DMS53 treated with DMSO at 0.1 percent for 48 hours (cell line): Measurements from ENCODE around the gene RDH12.
"Not testable (repeated sequence)": the region's sequence is repeated elsewhere in the genome, so short reads cannot be mapped to it uniquely, and the experiment has no call there.

Source experiments
- DNase-seq: peaks from one replicate; lab custom pipeline; 2025; ENCODE audit not compliant: unreplicated experiment; lab: John Stamatoyannopoulos, UW

Gene RDH12

GRCh38 chr14:67704484-67705089 lies 2.9 kb downstream of the RDH12 start:
- peak; percentile 67 for DNase-seq

GRCh38 chr14:67705211-67705610 lies 3.5 kb downstream of the RDH12 start:
- no peak for DNase-seq

- not testable (repeated sequence) for DNase-seq
These were observed 7.7 kb downstream of the RDH12 start for GRCh38 chr14:67709346-67709745.

- not testable (repeated sequence) for DNase-seq
These were observed 8.1 kb downstream of the RDH12 start for GRCh38 chr14:67709796-67710195.

GRCh38 chr14:67710209-67710608 lies 8.5 kb downstream of the RDH12 start:
- no peak for DNase-seq

- no peak for DNase-seq
These were observed 15.4 kb downstream of the RDH12 start for GRCh38 chr14:67717048-67717447.

- DNase-seq: no peak
These were observed 16.6 kb downstream of the RDH12 start for GRCh38 chr14:67718265-67718664.

- not testable (repeated sequence) for DNase-seq
These were observed 17.7 kb downstream of the RDH12 start for GRCh38 chr14:67719385-67719784.

- DNase-seq: no peak
These were observed 18.2 kb downstream of the RDH12 start for GRCh38 chr14:67719866-67720265.

- no peak for DNase-seq
These were observed 20.2 kb downstream of the RDH12 start for GRCh38 chr14:67721875-67722274.

- no peak for DNase-seq
These were observed 20.6 kb downstream of the RDH12 start for GRCh38 chr14:67722293-67722692.

- no peak for DNase-seq
These were observed 23.5 kb downstream of the RDH12 start for GRCh38 chr14:67725171-67725570.

- DNase-seq: no peak
These were observed 25.7 kb downstream of the RDH12 start for GRCh38 chr14:67727361-67727760.

- DNase-seq: no peak
These were observed 26.6 kb downstream of the RDH12 start for GRCh38 chr14:67728258-67728657.

GRCh38 chr14:67729072-67729885 lies 27.6 kb downstream of the RDH12 start:
- DNase-seq: no peak

GRCh38 chr14:67733616-67734015 lies 31.9 kb downstream of the RDH12 start:
- peak; percentile 75 for DNase-seq

GRCh38 chr14:67734675-67735074 lies 33.0 kb downstream of the RDH12 start:
- no peak for DNase-seq

GRCh38 chr14:67735336-67736147 lies 33.9 kb downstream of the RDH12 start:
- no peak for DNase-seq

- no peak for DNase-seq
These were observed 35.1 kb downstream of the RDH12 start for GRCh38 chr14:67736771-67737170.

- peak; percentile 75 for DNase-seq
These were observed 37.2 kb downstream of the RDH12 start for GRCh38 chr14:67738740-67739504.

GRCh38 chr14:67744046-67744445 lies 42.4 kb downstream of the RDH12 start:
- DNase-seq: no peak
